Adrenal gland (tissue), 12 donors: ENCODE measurements around the gene PIK3CB. TPM values are rescaled to one million over a fixed set of nuclear protein-coding genes. Genes with fewer than 3 reads are reported as not detected.

Experiments used
- DNase-seq, 7 donors: peaks; one replicate each; pipeline ENCODE4 v3.0.0-alpha.2; 2019 to 2020
- H3K27ac ChIP-seq, 5 donors: fragments of 200-600 bp; sonication (generic) in 4 of 5; 1 replicate in 3 of 5; 2 replicates in 2 of 5; pipeline versions ENCODE4 v1.5.1 to v1.8.0; 2016 to 2020; ENCODE audit warnings: mild to moderate bottlenecking in 1 of 5
- H3K27me3 ChIP-seq: fragments of 200-600 bp; 2 replicates; pipeline ENCODE4 v1.8.0; 2021
- H3K36me3 ChIP-seq, 2 donors: fragments of 200-600 bp; replicated peaks in 1 of 2; 1 replicate in 1 of 2; 2 replicates in 1 of 2; pipeline versions ENCODE4 v1.5.1 to v1.8.0; 2018 to 2022
- H3K4me1 ChIP-seq, 2 donors: fragments of 200-600 bp; replicated peaks in 1 of 2; 1 replicate in 1 of 2; 2 replicates in 1 of 2; pipeline versions ENCODE4 v1.5.1 to v1.8.0; 2018 to 2021
- H3K4me3 ChIP-seq, 4 donors: fragments of 200-600 bp; sonication (generic) in 3 of 4; one replicate each; pipeline ENCODE4 v1.5.1; 2016 to 2018
- H3K9me3 ChIP-seq, 3 donors: fragments of 200-600 bp; sonication (generic) in 1 of 3; replicated peaks in 1 of 3; 1 replicate in 2 of 3; 2 replicates in 1 of 3; pipeline versions ENCODE4 v1.5.1 to v1.8.0; 2016 to 2021
- CTCF ChIP-seq, 6 experiments: fragments of 450-650 bp in 4 of 6; fragments of 200-600 bp in 2 of 6; sonication (generic) in 1 of 6; IDR thresholded peaks; 1 replicate in 5 of 6; 2 replicates in 1 of 6; pipeline versions ENCODE4 v1.5.1 to v1.8.0; 2016 to 2021; ENCODE audit warnings: antibody characterized with exemption in 6 of 6, mild to moderate bottlenecking in 2 of 6, moderate library complexity in 1 of 6
- POLR2A ChIP-seq, 2 donors: fragments of 450-650 bp; IDR thresholded peaks; one replicate each; pipeline ENCODE4 v1.6.1; 2017; ENCODE audit warnings: antibody characterized with exemption in 2 of 2, mild to moderate bottlenecking in 2 of 2, moderate library complexity in 1 of 2
- WGBS, 4 donors: extraction: QIAGEN DNeasy Blood & Tissue Kit in 2 of 4; methylation state at CpG; one replicate each; pipeline versions ENCODE4 v1.1.5 to v1.1.7; 2013 to 2017; 5-methylcytosine and 5-hydroxymethylcytosine counted together
- intact Hi-C, 2 donors: fragments of 100-400 bp; cut with DNase I; formaldehyde crosslinking; loops; one replicate each; pipeline versions ENCODE4 v1.14.1 to v1.15.0; 2022 to 2023
- polyA plus RNA-seq, 3 donors: library from polyadenylated mRNA; stranded (reverse); fragments of 200-250 nt in 2 of 3; fragments of 350-450 nt in 1 of 3; fragmentation: Illumina TruSeq in 1 of 3; extraction: RNeasy Lipid Tissue Mini Kit (QIAGEN cat#74804) in 1 of 3; gene quantifications; one replicate each; pipeline ENCODE4 v1.2.3, GENCODE V29; 2013 to 2014
- total RNA-seq, 9 donors: library from RNA; depleted of rRNA in 4 of 9; stranded (reverse); fragments of >200 nt in 4 of 9; fragments of 120-200 nt in 1 of 9; fragmentation: NEBNext Ultra II Directional in 1 of 9; extraction: Animal tissue kit (Norgen Biotek cat#: 25700) in 1 of 9; gene quantifications; one replicate each; pipeline versions ENCODE4 v1.1.0 to v1.2.4, GENCODE V29; 2013 to 2023
- donor health status: healthy with polysubstance abuse.
- donor health status: Bipolar disorder and iron deficiency.
- donor health status: DM: yes; HTN: yes; CAD: no.
- donor health status: DM: no; HTN: no; CAD: no.
- donor health status: DM: no; HTN: no; CAD: no.
- donor health status: DM: yes; HTN: yes; CAD: no.

Gene PIK3CB
- total and polyA plus RNA-seq, 12 donors: 4.6 to 26.0 (median 15.5) TPM

- Histone ChIP-seq H3K27me3 (no peaks in the 10 kb centered on the region), H3K9me3 (peaks cover 0 to 6% (median 0%) of the 10 kb centered on the region in 3 donors), H3K4me3 (no peak overlapping the region), H3K36me3 (no peaks in the 10 kb centered on the region), H3K4me1 (peaks cover 0 to 10% of the 10 kb centered on the region in 2 donors), H3K27ac (no peak overlapping the region)
- DNase-seq: no peak
- TF ChIP-seq CTCF (IDR thresholded peaks at IDR 0.05): no peak
- no peak for TF ChIP-seq POLR2A (IDR thresholded peaks at IDR 0.05)
- intact Hi-C loops: no loop called here
Observed at GRCh38 chr3:138690036-138690435, 144.7 kb downstream of the PIK3CB start.

GRCh38 chr3:138688871-138689299, 145.8 kb downstream of the PIK3CB start:
- Histone ChIP-seq H3K4me1 (no peaks in the 10 kb centered on the region), H3K4me3 (no peak overlapping the region), H3K27ac (no peak overlapping the region), H3K36me3 (no peaks in the 10 kb centered on the region), H3K27me3 (no peaks in the 10 kb centered on the region), H3K9me3 (peaks cover 0 to 6% (median 0%) of the 10 kb centered on the region in 3 donors)
- intact Hi-C loops: no loop called here
- no peak for DNase-seq
- WGBS, 4 donors: 62 to 72% (median 65%) methylated on average over 5 of the region's 5 CpGs
- no peak for TF ChIP-seq CTCF (IDR thresholded peaks at IDR 0.05)
- TF ChIP-seq POLR2A (IDR thresholded peaks at IDR 0.05): no peak

GRCh38 chr3:138687236-138687635, 147.5 kb downstream of the PIK3CB start:
- no peaks in the 10 kb centered on the region for H3K27me3 ChIP-seq
- intact Hi-C loops: no loop called here
- no peak for DNase-seq
- H3K36me3 ChIP-seq: no peaks in the 10 kb centered on the region
- TF ChIP-seq CTCF (IDR thresholded peaks at IDR 0.05) (no peak), POLR2A (IDR thresholded peaks at IDR 0.05) (no peak)
- no peak overlapping the region for H3K27ac ChIP-seq
- H3K9me3 ChIP-seq: peaks cover 0 to 6% (median 0%) of the 10 kb centered on the region in 3 donors
- 83 to 96% (median 93%) methylated on average over 1 of the region's 1 CpG for WGBS, 4 donors
- no peaks in the 10 kb centered on the region for H3K4me1 ChIP-seq
- H3K4me3 ChIP-seq: no peak overlapping the region

GRCh38 chr3:138686771-138687221, 147.9 kb downstream of the PIK3CB start:
- TF ChIP-seq POLR2A (IDR thresholded peaks at IDR 0.05) (no peak), CTCF (IDR thresholded peaks at IDR 0.05) (no peak)
- Histone ChIP-seq H3K4me1 (no peaks in the 10 kb centered on the region), H3K9me3 (peaks cover 0 to 6% (median 0%) of the 10 kb centered on the region in 3 donors), H3K4me3 (no peak overlapping the region), H3K27ac (no peak overlapping the region), H3K36me3 (no peaks in the 10 kb centered on the region), H3K27me3 (no peaks in the 10 kb centered on the region)
- intact Hi-C loops: no loop called here
- DNase-seq: no peak
